Body of pancreas (tissue), 4 donors: ENCODE results near the gene CROCC2. TPM values are rescaled to one million over a fixed set of nuclear protein-coding genes. Genes with fewer than 3 reads are reported as not detected.
A peak's percentile ranks its signal among the peaks of the same experiment; 100 is the strongest.

Source experiments
- ATAC-seq: fragments of 150-250 bp; one replicate; pipeline ENCODE4 v1.9.1; 2016
- DNase-seq, 4 donors: peaks; one replicate each; pipeline ENCODE4 v3.0.0-alpha.2; 2019
- H3K27ac ChIP-seq, 4 donors: fragments of 200-600 bp; sonication (generic); 1 replicate in 3 of 4; 2 replicates in 1 of 4; pipeline versions ENCODE4 v1.5.1 to v1.6.1; 2016 to 2019; ENCODE audit warnings: mild to moderate bottlenecking in 1 of 4, mixed read lengths in 1 of 4, moderate library complexity in 1 of 4
- H3K27me3 ChIP-seq, 2 donors: fragments of 200-600 bp; sonication (generic); one replicate each; pipeline ENCODE4 v1.6.0; 2016; ENCODE audit warnings: mild to moderate bottlenecking in 1 of 2
- H3K36me3 ChIP-seq, 2 donors: fragments of 200-600 bp; sonication (generic); replicated peaks in 1 of 2; 2 replicates each; pipeline ENCODE4 v1.5.1; 2016; ENCODE audit warnings: low read depth in 2 of 2; ENCODE audit not compliant: insufficient read depth in 1 of 2
- H3K4me1 ChIP-seq: fragments of 200-600 bp; sonication (generic); one replicate; pipeline ENCODE4 v1.6.0; 2016
- H3K4me3 ChIP-seq, 2 donors: fragments of 200-600 bp; sonication (generic); 1 replicate in 1 of 2; 2 replicates in 1 of 2; pipeline ENCODE4 v1.5.1; 2016 to 2019
- H3K9me3 ChIP-seq, 3 donors: fragments of 200-600 bp; sonication (generic); 1 replicate in 2 of 3; 2 replicates in 1 of 3; pipeline ENCODE4 v1.5.1; 2016
- POLR2A ChIP-seq, 3 donors: fragments of 450-650 bp; IDR thresholded peaks; one replicate each; pipeline ENCODE4 v1.6.1; 2016; ENCODE audit warnings: antibody characterized with exemption in 3 of 3, mild to moderate bottlenecking in 2 of 3
- WGBS, 2 donors: methylation state at CpG; one replicate each; pipeline ENCODE4 v1.1.5; 2017; 5-methylcytosine and 5-hydroxymethylcytosine counted together
- intact Hi-C: fragments of 100-400 bp; cut with DNase I; formaldehyde crosslinking; loops from one replicate; pipeline ENCODE4 v1.15.1; 2023
- total RNA-seq, 2 donors: library from RNA; depleted of rRNA; stranded (reverse); fragments of >200 nt; gene quantifications; one replicate each; pipeline ENCODE4 v1.1.0, GENCODE V29; 2016
- TF ChIP-seq, protein P1 (sequence below), 7 experiments: fragments of 450-650 bp in 4 of 7; fragments of 200-600 bp in 3 of 7; sonication (generic) in 3 of 7; IDR thresholded peaks; one replicate each; pipeline ENCODE4 v1.5.1; 2016 to 2019; ENCODE audit warnings: antibody characterized with exemption in 7 of 7

Gene CROCC2
- total RNA-seq, 2 donors from 2014 or later = under 0.01 TPM; not detected in 1

DNA sequence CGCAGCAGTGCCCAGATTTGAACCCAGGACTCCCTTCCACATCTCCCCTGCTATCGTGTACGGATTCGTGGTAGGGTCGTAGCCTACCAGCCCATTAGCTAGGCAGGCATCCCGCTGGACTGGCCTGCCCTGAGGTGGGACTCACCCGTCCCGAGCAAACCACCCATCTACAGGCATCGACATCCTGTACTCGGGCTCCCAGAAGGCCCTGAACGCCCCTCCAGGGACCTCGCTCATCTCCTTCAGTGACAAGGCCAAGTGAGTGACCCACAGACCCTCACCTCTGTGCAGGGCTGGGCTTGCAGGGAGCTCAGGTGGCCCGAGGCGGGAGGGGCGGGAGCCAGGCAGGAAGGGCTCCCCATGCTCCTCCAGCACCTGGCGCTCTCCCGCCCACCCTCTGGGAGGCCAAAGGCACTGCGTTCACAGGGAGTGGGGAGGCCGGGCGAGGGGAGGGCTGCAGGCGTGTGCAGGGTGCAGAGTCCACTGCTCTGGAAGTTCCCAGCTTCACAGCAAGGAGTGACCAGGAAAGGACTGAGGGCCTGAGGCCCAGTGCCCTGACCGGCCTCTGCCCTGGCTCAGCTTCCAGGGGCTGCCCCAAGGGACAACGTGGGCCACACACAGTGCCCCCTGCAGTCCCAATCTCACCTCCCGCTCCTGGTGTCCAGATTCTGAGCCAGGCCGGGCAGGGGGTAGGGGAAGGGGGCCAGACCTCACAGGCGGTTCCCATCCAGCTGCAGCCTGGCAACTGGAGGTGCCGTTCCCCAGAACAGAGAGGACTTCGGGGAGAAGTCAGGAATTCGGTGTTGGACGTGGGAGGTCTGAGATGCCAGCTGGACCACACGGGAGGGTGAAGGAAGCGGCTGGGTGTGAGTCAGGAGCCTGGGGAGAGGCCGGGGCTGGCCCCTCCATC lies 32.1 kb upstream of the CROCC2 start:
- Histone ChIP-seq H3K4me3 (no peak overlapping the region), H3K27ac (no peak overlapping the region), H3K9me3 (no peaks in the 10 kb centered on the region), H3K4me1 (no peaks in the 10 kb centered on the region), H3K36me3 (no peaks in the 10 kb centered on the region), H3K27me3 (no peaks in the 10 kb centered on the region)
- ATAC-seq (no peak), DNase-seq (peak in 2 of 4 donors; percentile 23 to 37)
- TF ChIP-seq POLR2A (IDR thresholded peaks at IDR 0.05) = no peak
- intact Hi-C loops = no loop called here
- 66 to 79% methylated on average over 6 to 32 of the region's 33 CpGs for WGBS, 2 donors

DNA sequence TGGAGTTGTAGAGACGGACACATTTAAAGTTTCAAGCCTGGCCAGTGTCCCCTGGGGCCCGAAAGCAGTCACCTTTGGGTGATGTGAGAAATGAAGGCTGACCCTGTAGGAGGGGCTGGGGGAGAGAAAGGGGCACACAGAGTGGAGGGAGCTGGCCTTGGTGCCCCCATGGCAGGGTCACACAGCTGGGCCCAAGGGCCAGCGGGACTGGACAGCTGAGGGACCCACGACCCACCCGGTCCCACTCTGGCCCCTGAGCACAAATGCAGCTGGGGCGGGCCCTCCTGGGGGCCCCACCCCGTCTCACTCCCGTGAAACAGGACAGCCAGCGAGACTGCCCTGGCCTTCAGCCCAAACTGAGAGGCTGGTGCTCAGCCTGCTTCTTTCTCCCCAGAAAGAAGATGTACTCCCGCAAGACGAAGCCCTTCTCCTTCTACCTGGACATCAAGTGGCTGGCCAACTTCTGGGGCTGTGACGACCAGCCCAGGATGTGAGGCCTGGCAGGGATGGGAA lies 31.4 kb upstream of the CROCC2 start:
- H3K4me3 ChIP-seq = no peak overlapping the region
- DNase-seq (no peak), ATAC-seq (no peak)
- no peak for TF ChIP-seq POLR2A (IDR thresholded peaks at IDR 0.05)
- TF ChIP-seq, protein P1, sequence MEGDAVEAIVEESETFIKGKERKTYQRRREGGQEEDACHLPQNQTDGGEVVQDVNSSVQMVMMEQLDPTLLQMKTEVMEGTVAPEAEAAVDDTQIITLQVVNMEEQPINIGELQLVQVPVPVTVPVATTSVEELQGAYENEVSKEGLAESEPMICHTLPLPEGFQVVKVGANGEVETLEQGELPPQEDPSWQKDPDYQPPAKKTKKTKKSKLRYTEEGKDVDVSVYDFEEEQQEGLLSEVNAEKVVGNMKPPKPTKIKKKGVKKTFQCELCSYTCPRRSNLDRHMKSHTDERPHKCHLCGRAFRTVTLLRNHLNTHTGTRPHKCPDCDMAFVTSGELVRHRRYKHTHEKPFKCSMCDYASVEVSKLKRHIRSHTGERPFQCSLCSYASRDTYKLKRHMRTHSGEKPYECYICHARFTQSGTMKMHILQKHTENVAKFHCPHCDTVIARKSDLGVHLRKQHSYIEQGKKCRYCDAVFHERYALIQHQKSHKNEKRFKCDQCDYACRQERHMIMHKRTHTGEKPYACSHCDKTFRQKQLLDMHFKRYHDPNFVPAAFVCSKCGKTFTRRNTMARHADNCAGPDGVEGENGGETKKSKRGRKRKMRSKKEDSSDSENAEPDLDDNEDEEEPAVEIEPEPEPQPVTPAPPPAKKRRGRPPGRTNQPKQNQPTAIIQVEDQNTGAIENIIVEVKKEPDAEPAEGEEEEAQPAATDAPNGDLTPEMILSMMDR (IDR thresholded peaks at IDR 0.05) = no peak
- intact Hi-C loops = no loop called here
- no peak overlapping the region for H3K27ac ChIP-seq
- H3K36me3 ChIP-seq = no peaks in the 10 kb centered on the region
- no peaks in the 10 kb centered on the region for H3K4me1 ChIP-seq
- 89 to 92% methylated on average over 3 to 12 of the region's 12 CpGs for WGBS, 2 donors
- H3K9me3 ChIP-seq = no peaks in the 10 kb centered on the region
- no peaks in the 10 kb centered on the region for H3K27me3 ChIP-seq

DNA sequence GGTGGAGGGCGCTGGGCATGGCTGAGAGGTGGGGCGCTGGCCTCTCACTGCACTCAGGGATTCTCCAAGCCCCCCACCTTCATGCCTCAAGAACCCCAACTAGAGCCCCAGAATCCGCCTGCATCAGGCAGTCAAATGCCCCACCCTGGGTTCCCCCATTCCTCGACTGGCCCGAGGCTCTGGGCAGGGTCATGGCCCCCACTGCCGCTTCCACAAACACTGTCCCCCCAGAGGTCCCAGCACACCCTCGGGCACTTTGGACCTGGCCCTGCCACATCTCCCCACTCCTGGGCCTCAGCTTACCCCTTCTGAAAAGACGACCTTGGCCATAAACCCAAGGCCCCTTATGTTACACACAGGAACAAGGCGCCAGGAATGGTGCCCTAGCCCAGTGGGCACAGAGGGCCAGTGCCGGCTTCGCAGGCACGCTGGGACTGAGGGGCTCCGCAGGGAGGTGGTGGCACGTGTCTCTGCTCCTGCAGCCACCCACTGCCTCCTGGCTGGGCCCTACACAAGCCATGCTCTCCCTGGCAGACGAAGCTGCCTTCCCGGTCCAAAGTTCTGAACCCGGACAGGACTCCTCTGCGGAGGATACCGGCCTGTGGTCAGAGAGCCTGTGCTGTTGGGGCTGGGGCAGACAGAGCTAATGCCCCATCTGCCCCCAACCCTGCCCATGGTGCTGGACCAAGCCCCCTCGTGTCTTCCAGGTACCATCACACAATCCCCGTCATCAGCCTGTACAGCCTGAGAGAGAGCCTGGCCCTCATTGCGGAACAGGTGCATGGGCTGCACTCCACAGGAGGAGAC lies 30.7 kb upstream of the CROCC2 start:
- intact Hi-C loops = no loop called here
- H3K36me3 ChIP-seq = no peaks in the 10 kb centered on the region
- H3K9me3 ChIP-seq = no peaks in the 10 kb centered on the region
- H3K4me1 ChIP-seq = no peaks in the 10 kb centered on the region
- WGBS, 2 donors = 92 to 93% methylated on average over 2 to 22 of the region's 22 CpGs
- TF ChIP-seq, protein P1 (IDR thresholded peaks at IDR 0.05) = no peak
- no peak for TF ChIP-seq POLR2A (IDR thresholded peaks at IDR 0.05)
- H3K27ac ChIP-seq = no peak overlapping the region
- no peak for DNase-seq
- no peak for ATAC-seq
- H3K27me3 ChIP-seq = no peaks in the 10 kb centered on the region
- H3K4me3 ChIP-seq = no peak overlapping the region

DNA sequence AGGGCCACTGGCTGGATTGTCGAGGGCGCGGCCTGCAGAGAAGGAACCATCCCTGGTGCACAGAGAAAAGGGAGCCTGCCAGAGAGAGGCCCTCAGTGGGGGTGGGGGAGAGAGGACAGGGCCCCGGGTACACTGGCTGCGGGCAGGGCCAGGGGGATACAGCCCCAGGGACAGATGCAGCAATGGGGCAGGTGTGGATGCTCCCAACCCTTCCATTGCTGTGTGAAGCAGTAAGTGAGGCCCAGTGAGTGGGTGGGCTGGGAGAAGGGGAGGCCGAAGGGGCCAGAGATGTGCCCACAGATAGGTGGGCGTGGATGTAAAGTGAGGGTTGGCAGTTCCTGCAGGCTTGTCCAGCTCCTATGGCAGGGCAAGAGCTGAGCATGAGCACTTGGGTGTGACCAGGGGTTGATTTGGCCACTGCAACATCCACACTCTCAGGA lies 30.1 kb upstream of the CROCC2 start:
- H3K4me3 ChIP-seq = no peak overlapping the region
- 83% methylated on average over 6 to 7 of the region's 7 CpGs for WGBS, 2 donors
- ATAC-seq (no peak), DNase-seq (no peak)
- no peaks in the 10 kb centered on the region for H3K9me3 ChIP-seq
- no peaks in the 10 kb centered on the region for H3K36me3 ChIP-seq
- no peak for TF ChIP-seq POLR2A (IDR thresholded peaks at IDR 0.05)
- TF ChIP-seq, protein P1 (IDR thresholded peaks at IDR 0.05) = no peak
- no peaks in the 10 kb centered on the region for H3K4me1 ChIP-seq
- intact Hi-C loops = no loop called here
- no peaks in the 10 kb centered on the region for H3K27me3 ChIP-seq
- H3K27ac ChIP-seq = no peak overlapping the region
